ENCODE results near the gene ACKR2. TPM values are rescaled to one million over a fixed set of nuclear protein-coding genes. Genes with fewer than 3 reads are reported as not detected.

The ACKR2 gene
- polyA plus RNA-seq, 1 of the 3 experiments (the other 2 are of a cell fraction), result 0.10 TPM

- 40% methylated on average over 7 of the region's 7 CpGs for WGBS (ENCODE audit: low lambda C conversion rate)
Measured at GRCh38 chr3:42830437-42831320, 21.4 kb downstream of the ACKR2 start.

GRCh38 chr3:42831321-42831713 lies 22.1 kb downstream of the ACKR2 start:
- TF ChIP-seq ELF1 (IDR thresholded peaks at IDR 0.05), result no peak
- TF ChIP-seq RAD21 (IDR thresholded peaks at IDR 0.05; ENCODE audit: low read length), result peak; percentile 75
- TF ChIP-seq NRF1 (IDR thresholded peaks at IDR 0.05; ENCODE audit: low read depth, low read length), result no peak
- peak; percentile 66 for TF ChIP-seq SMC3 (IDR thresholded peaks at IDR 0.05; ENCODE audit: low read depth, low read length)
- TF ChIP-seq CTCF (IDR thresholded peaks at IDR 0.05), result peak; percentile 80
- TF ChIP-seq RFX5 (IDR thresholded peaks at IDR 0.05; ENCODE audit: low read length), result 0 out of 2 replicates have a peak, but pooled peaks have one; percentile 11
- TF ChIP-seq MXI1 (IDR thresholded peaks at IDR 0.05; ENCODE audit: low read depth, low read length), result no peak
- no peak for TF ChIP-seq NFIC (IDR thresholded peaks at IDR 0.05; ENCODE audit: borderline replicate concordance)
- Histone ChIP-seq H3K9me2 (no peaks in the 10 kb centered on the region), H4K20me1 (ENCODE audit: insufficient read depth) (no peaks in the 10 kb centered on the region), H3K9me3 (no peaks in the 10 kb centered on the region), H3K36me3 (replicated peaks in 1 of 2; ENCODE audit: control insufficient read depth in 1 of 2, insufficient read depth in 2 of 2, low read length in 1 of 2) (no peaks in the 10 kb centered on the region), H3K4me3 (ENCODE audit: low read depth in 2 of 2, low read length in 1 of 2) (peak overlapping the region in 1 of 2 experiments; percentile 28; a peak in 1 of 4 replicates), H3K27ac (ENCODE audit: low read depth in 2 of 2, low read length in 1 of 2) (no peak overlapping the region), H3K4me2 (no peak overlapping the region), H3K9ac (no peak overlapping the region), H3F3A (replicated peaks; ENCODE audit: insufficient read depth) (no peaks in the 10 kb centered on the region), H3K79me2 (ENCODE audit: insufficient read depth) (no peaks in the 10 kb centered on the region), H3K27me3 (ENCODE audit: insufficient read depth) (no peaks in the 10 kb centered on the region; the same call in 1 of the 2 replicates), H2AFZ (ENCODE audit: low read depth) (0 out of 2 replicates have a peak overlapping the region, but pooled peaks have one; percentile 9), H3K4me1 (ENCODE audit: control insufficient read depth in 1 of 2, insufficient read depth in 2 of 2, low read depth in 1 of 2, low read length in 1 of 2) (peaks cover 0 to 3% of the 10 kb centered on the region in 2 experiments; a peak in 2 of 4 replicates)
- DNase-seq, result peak; percentile 57
- 5% methylated on average over 3 of the region's 3 CpGs for WGBS (ENCODE audit: low lambda C conversion rate)
- ChIA-PET CTCF (interaction anchor here (0.6 to 3.6 kb wide), 30 partner anchors 9 to 664 kb away, joined by 3 to 63 read pairs (median 7); partner anchors contain the start of genes CYP8B1 and ZBTB47), POLR2A (no interaction called here)

More at GRCh38 chr3:42830437-42831320, 21.4 kb downstream of the ACKR2 start:
- Histone ChIP-seq H2AFZ (ENCODE audit: low read depth) (0 out of 2 replicates have a peak overlapping the region, but pooled peaks have one; percentile 9), H3K27me3 (ENCODE audit: insufficient read depth) (no peaks in the 10 kb centered on the region; the same call in 1 of the 2 replicates), H3K9me3 (no peaks in the 10 kb centered on the region), H3F3A (replicated peaks; ENCODE audit: insufficient read depth) (no peaks in the 10 kb centered on the region), H3K9me2 (no peaks in the 10 kb centered on the region), H3K79me2 (ENCODE audit: insufficient read depth) (no peaks in the 10 kb centered on the region), H3K4me3 (ENCODE audit: low read depth in 2 of 2, low read length in 1 of 2) (peak overlapping the region in 1 of 2 experiments; percentile 28; a peak in 1 of 4 replicates), H3K4me1 (ENCODE audit: control insufficient read depth in 1 of 2, insufficient read depth in 2 of 2, low read depth in 1 of 2, low read length in 1 of 2) (peaks cover 0 to 3% of the 10 kb centered on the region in 2 experiments; a peak in 2 of 4 replicates), H3K4me2 (no peak overlapping the region), H3K27ac (ENCODE audit: low read depth in 2 of 2, low read length in 1 of 2) (no peak overlapping the region), H3K9ac (no peak overlapping the region), H4K20me1 (ENCODE audit: insufficient read depth) (no peaks in the 10 kb centered on the region), H3K36me3 (replicated peaks in 1 of 2; ENCODE audit: control insufficient read depth in 1 of 2, insufficient read depth in 2 of 2, low read length in 1 of 2) (no peaks in the 10 kb centered on the region)
- ChIA-PET POLR2A (no interaction called here), CTCF (interaction anchor here (0.7 to 3.6 kb wide), 41 partner anchors 9 to 711 kb away, joined by 3 to 63 read pairs (median 5); partner anchors contain the start of gene CYP8B1)
- DNase-seq, result peak; percentile 34
- peak; percentile 83 for TF ChIP-seq RAD21 (IDR thresholded peaks at IDR 0.05; ENCODE audit: low read length)
- TF ChIP-seq POLR2AphosphoS5 (IDR thresholded peaks at IDR 0.05; ENCODE audit: low read depth, low read length), result no peak
- TF ChIP-seq CTCF (IDR thresholded peaks at IDR 0.05), result peak; percentile 55
- TF ChIP-seq SMC3 (IDR thresholded peaks at IDR 0.05; ENCODE audit: low read depth, low read length), result peak; percentile 43; the same call in 1 of the 2 replicates
